GM18502 (cell line): Measurements from ENCODE around the gene ITSN1.
"Not testable (repeated sequence)": the region's sequence is repeated elsewhere in the genome, so short reads cannot be mapped to it uniquely, and the experiment has no call there.

Source experiments
- ATAC-seq: cut with Tn5 transposase; IDR thresholded peaks from one replicate; pipeline ENCODE4 v1.9.1; 2021; ENCODE audit warnings: mild to moderate bottlenecking; ENCODE audit not compliant: unreplicated experiment, poor library complexity

ITSN1 gene

GRCh38 chr21:33650929-33651509 is 8.7 kb downstream of the ITSN1 start:
- no peak for ATAC-seq

DNA sequence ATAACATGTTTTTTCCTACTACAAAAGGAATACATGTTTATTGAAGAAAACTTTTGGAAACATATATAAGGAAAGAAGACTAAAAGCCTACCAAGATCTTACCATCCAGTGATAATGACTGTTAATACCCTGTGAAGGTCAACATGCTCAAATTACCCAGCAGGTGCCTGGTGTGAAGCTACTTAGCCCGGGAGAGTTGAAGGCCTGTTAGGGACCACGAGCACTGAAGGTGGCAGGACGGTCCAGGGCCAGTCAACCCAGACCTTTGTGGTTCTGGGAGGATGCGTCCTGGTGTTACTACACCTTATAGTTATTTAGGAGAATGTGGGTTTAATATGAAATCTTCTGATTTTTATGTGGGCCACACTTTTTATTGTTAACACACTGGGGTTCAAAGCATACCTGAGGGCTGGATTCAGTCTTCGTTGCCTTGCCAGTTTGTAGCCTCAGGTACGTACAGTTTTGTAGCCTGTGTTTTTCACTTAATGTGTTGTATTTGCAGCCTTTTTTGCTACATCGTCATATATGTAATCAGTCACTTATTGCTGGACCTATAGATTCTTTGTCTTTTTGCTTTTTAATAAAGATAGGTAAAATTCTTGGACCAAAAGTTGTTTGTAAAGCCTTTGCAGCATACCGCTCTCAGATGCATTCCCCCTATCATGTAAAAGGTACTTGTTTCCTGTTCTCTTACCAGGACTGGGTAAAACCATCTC is 9.8 kb downstream of the ITSN1 start:
- ATAC-seq, result no peak

DNA sequence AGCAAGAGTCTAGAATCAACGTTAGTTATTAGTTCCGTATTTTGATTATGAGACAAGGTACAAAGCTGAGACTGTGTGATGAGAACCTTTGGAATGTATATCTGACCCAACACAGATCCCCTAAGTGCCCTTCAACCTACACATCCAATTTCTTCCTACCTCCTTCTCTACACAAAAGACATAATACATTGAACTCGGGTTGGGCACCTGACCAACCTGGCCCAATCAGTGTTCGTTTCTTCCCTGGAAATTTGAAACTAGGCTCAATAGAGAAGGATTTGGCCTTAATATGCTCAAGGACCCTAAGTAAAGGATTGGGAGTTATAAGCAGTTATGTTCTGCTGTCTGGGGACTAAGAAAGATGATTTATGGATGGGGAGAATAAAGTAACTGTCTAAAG is 12.1 kb downstream of the ITSN1 start:
- ATAC-seq, result no peak

- ATAC-seq, result no peak
Measured at GRCh38 chr21:33655588-33656221, 13.4 kb downstream of the ITSN1 start.

- no peak for ATAC-seq
Measured at GRCh38 chr21:33657124-33657820, 15.0 kb downstream of the ITSN1 start.

DNA sequence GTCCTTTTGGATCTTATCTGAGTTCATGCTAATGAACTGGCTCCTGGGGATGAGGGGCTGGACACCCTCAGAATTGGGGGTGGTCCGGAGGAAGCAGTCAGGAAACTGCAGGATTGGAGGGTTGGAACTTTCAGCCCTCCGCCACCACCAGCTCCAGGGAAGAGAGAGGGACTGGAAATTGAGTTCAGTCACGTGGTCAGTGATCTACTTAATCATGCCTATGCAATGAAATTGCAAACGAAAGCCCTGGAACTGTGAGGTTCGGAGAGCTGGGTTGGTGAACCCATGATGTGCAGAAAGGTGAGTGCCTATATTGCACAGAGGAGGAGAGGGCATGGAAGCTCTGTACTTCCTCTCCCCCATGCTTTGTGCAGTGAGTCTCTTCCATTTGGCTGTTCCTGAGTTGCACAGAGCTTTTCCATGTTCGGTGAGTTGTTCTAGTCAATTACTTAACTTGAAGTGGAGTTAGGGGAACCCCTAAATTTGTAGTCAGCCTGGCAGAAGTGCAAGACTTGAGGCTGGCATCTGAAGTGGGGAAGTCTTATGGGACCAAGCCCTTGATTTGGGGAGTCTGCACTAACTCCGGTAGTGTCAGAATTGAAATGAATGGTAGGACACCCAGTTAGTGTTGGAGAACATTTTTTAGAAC is 16.7 kb downstream of the ITSN1 start:
- no peak for ATAC-seq

DNA sequence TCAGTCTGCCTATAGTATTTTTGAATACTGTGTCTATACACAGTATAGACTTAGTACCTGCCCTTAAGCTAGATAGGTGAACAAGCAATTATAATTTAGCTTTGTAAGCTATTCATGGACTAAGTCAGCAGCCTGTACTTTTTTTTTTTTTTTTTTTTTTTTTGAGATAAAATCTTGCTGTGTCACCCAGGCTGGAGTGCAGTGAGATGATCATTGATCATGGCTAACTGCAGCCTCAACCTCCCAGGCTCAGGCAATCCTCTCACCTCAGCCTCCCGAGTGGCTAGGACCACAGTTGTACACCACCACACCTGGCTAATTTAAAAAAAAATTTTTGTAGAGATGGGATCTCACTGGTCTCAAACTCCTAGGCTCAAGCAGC is 17.3 kb downstream of the ITSN1 start:
- ATAC-seq, result no peak

DNA sequence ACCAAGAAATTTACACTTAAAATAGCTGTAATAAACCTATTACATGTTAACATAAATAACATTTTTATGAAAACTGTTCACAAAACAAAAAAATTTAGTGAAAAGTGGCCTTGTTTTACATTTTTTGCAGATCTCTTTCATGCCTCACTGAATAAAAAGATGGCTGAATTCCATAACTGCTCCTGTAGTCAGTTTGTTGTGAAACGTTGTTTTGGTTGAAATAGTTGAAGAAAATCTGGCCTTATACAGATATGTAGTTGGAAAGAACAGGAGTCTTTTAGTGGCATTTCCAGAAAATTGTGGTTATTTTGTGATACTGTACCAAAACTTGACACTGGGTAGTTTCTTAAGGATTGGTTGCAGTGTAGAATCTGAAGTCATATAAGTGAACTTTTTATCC is 18.1 kb downstream of the ITSN1 start:
- ATAC-seq, result no peak

DNA sequence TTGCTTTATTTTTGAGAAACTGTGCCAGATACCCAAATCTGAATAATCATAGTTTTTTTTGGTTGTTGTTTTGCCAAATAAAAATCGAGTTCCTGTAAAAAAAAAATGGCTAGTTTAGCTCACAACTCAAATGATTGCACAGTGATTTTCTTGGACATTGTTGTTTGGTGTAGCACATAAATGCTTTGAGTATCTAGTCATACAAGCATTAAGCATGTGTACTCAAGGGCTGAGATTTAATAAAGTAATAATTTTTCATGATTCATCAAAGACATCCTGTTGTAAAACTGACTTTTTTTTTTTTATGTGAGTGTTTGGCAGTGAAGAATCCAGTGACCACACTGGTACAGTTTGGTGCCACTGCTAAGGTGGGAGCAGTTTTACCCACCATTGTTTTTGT is 18.8 kb downstream of the ITSN1 start:
- no peak for ATAC-seq

DNA sequence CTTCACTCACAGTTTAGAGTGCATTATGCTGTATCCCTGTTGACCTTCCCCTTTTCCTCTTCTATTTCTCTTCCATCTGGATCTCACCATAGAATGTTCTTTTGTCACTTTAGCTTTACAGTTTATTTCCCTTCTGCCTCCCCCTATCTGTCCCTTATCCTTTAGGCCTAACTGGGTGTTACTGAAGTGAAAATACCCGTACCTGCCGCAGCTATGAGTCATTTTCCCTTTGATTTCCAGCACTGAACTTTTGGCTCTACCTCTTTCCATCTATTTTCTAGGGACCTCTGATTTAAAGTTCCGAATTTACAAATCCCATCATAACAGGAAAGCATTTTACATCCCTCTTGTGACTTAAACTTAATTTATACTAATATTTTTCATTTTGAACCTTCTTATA is 19.7 kb downstream of the ITSN1 start:
- no peak for ATAC-seq

- ATAC-seq, result no peak
Measured at GRCh38 chr21:33663241-33663640, 20.9 kb downstream of the ITSN1 start.

DNA sequence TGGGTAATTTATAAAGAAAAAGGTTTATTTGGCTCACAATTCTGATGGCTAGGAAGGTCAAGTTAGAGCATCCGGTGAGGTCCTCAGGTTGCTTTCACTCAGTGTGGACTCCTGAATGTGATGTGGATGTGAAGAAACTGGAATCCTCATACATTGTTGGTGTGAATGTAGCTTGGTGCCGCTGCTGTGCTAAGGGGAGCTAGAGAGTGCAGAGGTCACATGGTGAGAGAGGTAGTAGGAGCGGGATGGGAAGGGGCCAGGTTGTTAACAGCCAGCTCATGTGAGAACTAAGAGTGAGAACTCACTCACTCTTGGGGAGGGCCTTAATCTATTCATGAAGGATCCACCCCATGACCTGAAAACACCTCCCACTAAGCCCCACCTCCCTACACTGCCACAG is 21.8 kb downstream of the ITSN1 start:
- no peak for ATAC-seq

GRCh38 chr21:33666153-33666552 is 23.9 kb downstream of the ITSN1 start:
- no peak for ATAC-seq

GRCh38 chr21:33667636-33668035 is 25.3 kb downstream of the ITSN1 start:
- no peak for ATAC-seq

- ATAC-seq, result no peak
Measured at GRCh38 chr21:33668180-33668579, 25.9 kb downstream of the ITSN1 start.

DNA sequence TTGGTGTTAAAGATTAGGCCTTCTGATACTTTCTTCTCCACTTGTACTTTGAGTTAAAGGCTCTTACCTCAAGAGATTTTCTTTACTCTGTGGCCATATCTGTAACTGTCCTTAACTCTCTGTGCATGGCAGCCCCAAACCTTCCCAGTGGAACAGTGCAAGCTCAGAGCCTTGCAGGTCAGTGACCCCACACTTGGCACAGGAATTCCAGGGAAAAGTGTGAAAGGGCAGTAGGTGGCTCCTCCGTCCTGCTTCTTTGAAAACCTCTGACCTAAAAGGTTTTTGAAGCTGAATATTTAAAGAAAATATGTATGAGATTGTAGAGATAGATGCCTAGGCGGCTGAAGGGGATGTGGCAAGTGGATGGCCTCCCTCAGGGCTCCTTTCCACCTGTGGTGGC is 26.3 kb downstream of the ITSN1 start:
- ATAC-seq, result no peak

DNA sequence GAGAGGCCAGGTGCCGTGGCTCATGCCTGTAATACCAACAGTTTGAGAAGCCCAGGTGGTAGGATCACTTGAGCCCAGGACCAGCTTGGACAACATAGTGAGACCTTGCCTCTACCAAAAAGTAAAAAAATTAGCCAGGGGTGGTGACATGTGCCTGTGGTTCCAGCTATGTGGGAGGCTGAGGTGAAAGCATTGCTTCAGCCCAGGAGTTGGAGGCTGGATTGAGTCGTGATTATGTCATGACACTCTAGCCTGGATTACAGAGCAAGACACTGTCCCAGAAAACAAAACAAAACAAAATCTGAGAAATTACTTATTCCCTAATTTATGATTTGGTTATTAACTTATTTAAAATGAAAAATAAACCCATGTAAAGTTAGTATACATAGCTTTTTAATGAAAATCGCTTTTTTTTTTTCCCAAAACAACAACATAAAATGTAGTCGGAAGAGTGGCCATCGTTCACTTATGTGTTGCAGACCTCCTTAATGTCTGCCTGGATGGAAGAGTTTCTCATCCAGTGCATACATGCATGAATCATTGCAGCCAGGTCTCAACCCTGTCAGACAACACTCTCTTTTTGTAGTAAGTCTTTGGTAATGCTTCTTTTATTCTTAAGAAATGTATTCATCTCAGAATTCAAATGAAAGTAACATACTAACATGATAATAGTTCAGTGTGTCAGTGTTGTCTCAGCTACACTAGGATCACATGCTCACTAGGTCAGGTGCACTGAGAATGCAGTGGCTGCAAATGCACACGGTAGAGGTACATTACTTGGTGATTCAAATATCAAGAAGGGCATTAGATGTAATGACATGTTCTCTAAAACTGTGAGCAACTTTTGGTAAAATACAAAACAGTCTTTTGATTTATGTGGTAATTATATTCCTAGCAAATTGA is 28.0 kb downstream of the ITSN1 start:
- ATAC-seq, result no peak

GRCh38 chr21:33673473-33673872 is 31.2 kb downstream of the ITSN1 start:
- ATAC-seq, result no peak

DNA sequence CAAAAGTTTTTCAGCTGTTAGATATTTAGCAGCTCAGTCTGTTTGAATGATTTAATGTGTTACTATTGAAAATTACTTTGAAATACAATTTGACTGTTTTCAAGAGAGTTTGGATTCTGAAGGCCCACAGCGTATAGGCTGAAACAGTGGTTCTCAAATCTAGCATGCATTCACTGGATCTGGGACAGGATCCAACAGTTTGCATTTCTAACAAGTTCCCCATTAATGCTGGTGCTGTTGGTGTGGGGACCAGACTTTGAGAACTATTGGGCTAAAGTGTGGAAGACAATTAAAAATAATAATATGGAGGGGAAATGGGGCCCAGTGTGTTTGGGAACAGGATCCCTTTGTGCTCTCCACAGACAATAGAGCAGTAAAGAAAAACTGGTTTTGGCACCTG is 31.9 kb downstream of the ITSN1 start:
- no peak for ATAC-seq

GRCh38 chr21:33676666-33677065 is 34.4 kb downstream of the ITSN1 start:
- not testable (repeated sequence) for ATAC-seq
